Activated CD4-positive, alpha-beta T cell treated with anti-CD3 and anti-CD28 coated beads, Interleukin-2, Interleukin-6, amounts not matched to agents 100 ng/mL and 50 ng/mL, durations not matched to agents 16 hours and 8 hours (primary cell): ENCODE results near the gene SAMHD1.
"Not testable (repeated sequence)": the region's sequence is repeated elsewhere in the genome, so short reads cannot be mapped to it uniquely, and the experiment has no call there.

Experiments
- DNase-seq: peaks from one replicate; pipeline ENCODE4 v3.0.0-alpha.2; 2020

SAMHD1 gene

GRCh38 chr20:36906086-36906485 is 45.4 kb downstream of the SAMHD1 start:
- DNase-seq: not testable (repeated sequence)

GRCh38 chr20:36905566-36905965 is 45.9 kb downstream of the SAMHD1 start:
- not testable (repeated sequence) for DNase-seq

- no peak for DNase-seq
These were observed 46.8 kb downstream of the SAMHD1 start for GRCh38 chr20:36904690-36905089.

GRCh38 chr20:36895036-36895435 is 56.5 kb downstream of the SAMHD1 start:
- no peak for DNase-seq

- DNase-seq: no peak
These were observed 57.7 kb downstream of the SAMHD1 start for GRCh38 chr20:36893801-36894200.

GRCh38 chr20:36891211-36891610 is 60.3 kb downstream of the SAMHD1 start:
- no peak for DNase-seq

- no peak for DNase-seq
These were observed 60.9 kb downstream of the SAMHD1 start for GRCh38 chr20:36890586-36890985.

GRCh38 chr20:36888880-36889516 is 62.5 kb downstream of the SAMHD1 start:
- DNase-seq: no peak

- DNase-seq: no peak
These were observed 63.8 kb downstream of the SAMHD1 start for GRCh38 chr20:36887752-36888090.

- DNase-seq: peak; percentile 87
These were observed 64.4 kb downstream of the SAMHD1 start for GRCh38 chr20:36886859-36887751.

- DNase-seq: no peak
These were observed 66.2 kb downstream of the SAMHD1 start for GRCh38 chr20:36885356-36885755.

- no peak for DNase-seq
These were observed 67.5 kb downstream of the SAMHD1 start for GRCh38 chr20:36883977-36884535.

- peak; percentile 38 for DNase-seq
These were observed 69.6 kb downstream of the SAMHD1 start for GRCh38 chr20:36881888-36882287.

GRCh38 chr20:36881331-36881730 is 70.2 kb downstream of the SAMHD1 start:
- no peak for DNase-seq

GRCh38 chr20:36880741-36881250 is 70.7 kb downstream of the SAMHD1 start:
- no peak for DNase-seq

GRCh38 chr20:36878941-36879340 is 72.6 kb downstream of the SAMHD1 start:
- no peak for DNase-seq

GRCh38 chr20:36876473-36876833 is 75.1 kb downstream of the SAMHD1 start:
- DNase-seq: no peak

GRCh38 chr20:36875702-36876472 is 75.6 kb downstream of the SAMHD1 start, which contains the start of gene TLDC2:
Gene TLDC2, plus strand, starts transcription at chr20:36876138. Its CDS starts 37 bp downstream, at chr20:36876175.
- no peak for DNase-seq

GRCh38 chr20:36875093-36875492 is 76.4 kb downstream of the SAMHD1 start:
- DNase-seq: not testable (repeated sequence)

GRCh38 chr20:36873498-36874189 is 77.9 kb downstream of the SAMHD1 start:
- DNase-seq: no peak

- DNase-seq: no peak
These were observed 78.7 kb downstream of the SAMHD1 start for GRCh38 chr20:36872852-36873251.
